ENCODE data around the gene THAP2.
A peak's percentile ranks its signal among the peaks of the same experiment; 100 is the strongest.

Gene THAP2

DNA sequence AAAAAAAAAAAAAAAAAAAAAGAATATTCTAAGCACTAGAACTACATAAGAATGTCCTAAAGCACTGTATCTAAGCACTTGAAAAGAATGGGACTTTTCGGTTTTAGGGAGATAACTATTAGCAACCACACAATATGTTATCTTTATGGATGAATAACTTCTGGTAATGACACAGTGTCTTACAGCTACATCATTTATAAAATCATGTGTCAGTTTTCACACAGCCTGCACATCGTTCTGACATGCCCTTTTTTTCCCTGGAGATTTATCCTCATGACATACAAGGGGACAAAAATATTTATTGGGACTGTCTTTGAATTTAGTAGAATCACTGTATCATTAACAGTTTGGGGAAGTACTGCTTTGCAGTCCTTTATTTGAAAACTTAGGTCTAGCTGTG, 39.1 kb downstream of the THAP2 start:
- no peaks in the 10 kb centered on the region for H3K79me1 ChIP-seq (replicated peaks; ENCODE audit: low read length, poor library complexity, severe bottlenecking)
- no peak overlapping the region for H3K4me2 ChIP-seq (ENCODE audit: low read length, poor library complexity, severe bottlenecking)
- H4K91ac ChIP-seq (ENCODE audit: low read length), result no peak overlapping the region
- H2AFZ ChIP-seq (ENCODE audit: low read depth, low read length), result no peak overlapping the region
- peaks cover 5 to 29% of the 10 kb centered on the region in 2 experiments for H3K36me3 ChIP-seq (ENCODE audit: control insufficient read depth in 1 of 2, insufficient read depth in 2 of 2, low read depth in 1 of 2, low read length in 2 of 2)
- no peak overlapping the region for H2BK12ac ChIP-seq (ENCODE audit: low read length in 2 of 2)
- H2BK15ac ChIP-seq (ENCODE audit: low read depth, poor library complexity, severe bottlenecking), result no peak overlapping the region
- no peak overlapping the region for H3K27ac ChIP-seq (ENCODE audit: low read length, poor library complexity, severe bottlenecking)
- no peak overlapping the region for H3K23ac ChIP-seq (ENCODE audit: low read length in 2 of 2)
- DNase-seq, result no peak
- H2BK5ac ChIP-seq (ENCODE audit: low read depth, low read length, poor library complexity, severe bottlenecking), result no peak overlapping the region
- H3K4ac ChIP-seq (ENCODE audit: low read depth in 1 of 2, low read length in 2 of 2), result no peak overlapping the region
- H3K9me3 ChIP-seq (ENCODE audit: control insufficient read depth, low read length), result no peaks in the 10 kb centered on the region
- no peak overlapping the region for H3K9ac ChIP-seq (ENCODE audit: low read length)
- H2BK120ac ChIP-seq (ENCODE audit: low read depth, low read length), result no peak overlapping the region
- no peak overlapping the region for H3K14ac ChIP-seq (ENCODE audit: low read length in 2 of 2)
- WGBS, result 100% methylated on average over 1 of the region's 2 CpGs
- H3K4me1 ChIP-seq (ENCODE audit: control insufficient read depth, insufficient read depth, low read depth, low read length), result no peaks in the 10 kb centered on the region
- no peak overlapping the region for H3K18ac ChIP-seq (ENCODE audit: low read depth in 1 of 2, low read length in 2 of 2)
- H4K8ac ChIP-seq (ENCODE audit: low read length), result no peak overlapping the region
- H3K4me3 ChIP-seq (ENCODE audit: insufficient read depth in 1 of 2, low read depth in 1 of 2, low read length in 2 of 2), result no peak overlapping the region
- no peak overlapping the region for H2AK5ac ChIP-seq (ENCODE audit: low read length, severe bottlenecking)
- H3K27me3 ChIP-seq (ENCODE audit: control insufficient read depth in 1 of 2, insufficient read depth in 1 of 2, low read length in 2 of 2), result no peaks in the 10 kb centered on the region

DNA sequence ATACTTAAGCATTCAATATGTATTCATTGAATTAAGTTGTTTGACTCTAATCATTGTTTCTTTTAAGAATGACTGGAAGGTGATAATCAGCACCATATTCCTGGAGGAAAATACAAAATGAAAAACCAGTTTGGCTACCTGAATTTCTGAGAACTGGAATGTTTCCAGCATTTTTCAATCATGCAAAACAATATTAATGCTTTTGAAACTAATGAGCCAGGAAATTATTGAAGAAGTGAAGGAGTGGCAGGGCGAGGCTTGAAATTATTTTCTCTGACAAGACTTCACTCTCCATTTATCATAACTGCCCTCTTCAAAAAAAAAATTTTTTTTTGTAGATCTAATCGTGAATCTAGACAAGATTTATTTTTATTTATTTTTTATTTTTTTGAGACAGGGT, 40.8 kb downstream of the THAP2 start:
- Histone ChIP-seq H2AK5ac (ENCODE audit: low read length, severe bottlenecking) (no peak overlapping the region), H3K4ac (ENCODE audit: low read depth in 1 of 2, low read length in 2 of 2) (no peak overlapping the region), H2BK12ac (ENCODE audit: low read length in 2 of 2) (no peak overlapping the region), H3K36me3 (ENCODE audit: control insufficient read depth in 1 of 2, insufficient read depth in 2 of 2, low read depth in 1 of 2, low read length in 2 of 2) (peaks cover 2 to 13% of the 10 kb centered on the region in 2 experiments), H3K79me1 (replicated peaks; ENCODE audit: low read length, poor library complexity, severe bottlenecking) (no peaks in the 10 kb centered on the region), H3K4me1 (ENCODE audit: control insufficient read depth, insufficient read depth, low read depth, low read length) (peaks cover under 1% of the 10 kb centered on the region), H3K9me3 (ENCODE audit: control insufficient read depth, low read length) (no peaks in the 10 kb centered on the region), H3K4me3 (ENCODE audit: insufficient read depth in 1 of 2, low read depth in 1 of 2, low read length in 2 of 2) (no peak overlapping the region), H3K27ac (ENCODE audit: low read length, poor library complexity, severe bottlenecking) (no peak overlapping the region), H3K4me2 (ENCODE audit: low read length, poor library complexity, severe bottlenecking) (no peak overlapping the region), H2BK120ac (ENCODE audit: low read depth, low read length) (no peak overlapping the region), H4K91ac (ENCODE audit: low read length) (no peak overlapping the region), H2BK15ac (ENCODE audit: low read depth, poor library complexity, severe bottlenecking) (no peak overlapping the region), H3K9ac (ENCODE audit: low read length) (no peak overlapping the region), H3K18ac (ENCODE audit: low read depth in 1 of 2, low read length in 2 of 2) (no peak overlapping the region), H4K8ac (ENCODE audit: low read length) (no peak overlapping the region), H3K27me3 (ENCODE audit: control insufficient read depth in 1 of 2, insufficient read depth in 1 of 2, low read length in 2 of 2) (no peaks in the 10 kb centered on the region), H2AFZ (ENCODE audit: low read depth, low read length) (no peak overlapping the region), H3K14ac (ENCODE audit: low read length in 2 of 2) (no peak overlapping the region), H2BK5ac (ENCODE audit: low read depth, low read length, poor library complexity, severe bottlenecking) (no peak overlapping the region), H3K23ac (ENCODE audit: low read length in 2 of 2) (no peak overlapping the region)
- WGBS, result no CpG with 5 or more reads among the region's 2 CpGs
- DNase-seq, result no peak

DNA sequence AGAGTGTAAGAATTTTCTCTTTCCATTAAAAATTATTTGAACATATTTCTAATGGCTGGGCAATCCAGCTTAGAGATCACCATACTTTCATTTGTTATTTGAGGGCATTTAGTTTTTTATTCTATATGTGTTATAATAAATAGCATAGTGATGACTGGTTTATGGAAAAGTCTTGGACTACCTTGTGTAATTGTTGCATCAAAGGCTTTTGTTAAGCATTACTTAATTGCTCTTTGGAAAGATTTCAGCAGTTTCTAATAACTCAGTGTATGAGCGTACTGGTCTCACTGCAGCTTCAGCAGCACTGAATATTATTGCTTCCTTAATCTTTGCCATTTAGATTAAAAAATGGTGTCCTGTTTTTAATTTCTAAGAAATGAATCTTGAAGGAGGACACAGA, 44.6 kb downstream of the THAP2 start:
- no peak overlapping the region for H3K4me3 ChIP-seq (ENCODE audit: insufficient read depth in 1 of 2, low read depth in 1 of 2, low read length in 2 of 2)
- no peaks in the 10 kb centered on the region for H3K27me3 ChIP-seq (ENCODE audit: control insufficient read depth in 1 of 2, insufficient read depth in 1 of 2, low read length in 2 of 2)
- no peak overlapping the region for H2BK12ac ChIP-seq (ENCODE audit: low read length in 2 of 2)
- no peaks in the 10 kb centered on the region for H3K79me1 ChIP-seq (replicated peaks; ENCODE audit: low read length, poor library complexity, severe bottlenecking)
- no peak overlapping the region for H3K14ac ChIP-seq (ENCODE audit: low read length in 2 of 2)
- no peaks in the 10 kb centered on the region for H3K36me3 ChIP-seq (ENCODE audit: control insufficient read depth in 1 of 2, insufficient read depth in 2 of 2, low read depth in 1 of 2, low read length in 2 of 2)
- H3K9me3 ChIP-seq (ENCODE audit: control insufficient read depth, low read length), result peaks cover 3% of the 10 kb centered on the region
- no peak overlapping the region for H3K23ac ChIP-seq (ENCODE audit: low read length in 2 of 2)
- no peak overlapping the region for H3K4ac ChIP-seq (ENCODE audit: low read depth in 1 of 2, low read length in 2 of 2)
- no peak overlapping the region for H2AFZ ChIP-seq (ENCODE audit: low read depth, low read length)
- no peak overlapping the region for H2BK120ac ChIP-seq (ENCODE audit: low read depth, low read length)
- H4K91ac ChIP-seq (ENCODE audit: low read length), result no peak overlapping the region
- no peak overlapping the region for H3K4me2 ChIP-seq (ENCODE audit: low read length, poor library complexity, severe bottlenecking)
- no peak for DNase-seq
- no peak overlapping the region for H2BK15ac ChIP-seq (ENCODE audit: low read depth, poor library complexity, severe bottlenecking)
- H2BK5ac ChIP-seq (ENCODE audit: low read depth, low read length, poor library complexity, severe bottlenecking), result no peak overlapping the region
- H3K4me1 ChIP-seq (ENCODE audit: control insufficient read depth, insufficient read depth, low read depth, low read length), result peaks cover 2% of the 10 kb centered on the region
- 100% methylated on average over 1 of the region's 1 CpG for WGBS
- H3K27ac ChIP-seq (ENCODE audit: low read length, poor library complexity, severe bottlenecking), result no peak overlapping the region
- H3K9ac ChIP-seq (ENCODE audit: low read length), result no peak overlapping the region
- H2AK5ac ChIP-seq (ENCODE audit: low read length, severe bottlenecking), result no peak overlapping the region
- no peak overlapping the region for H3K18ac ChIP-seq (ENCODE audit: low read depth in 1 of 2, low read length in 2 of 2)
- H4K8ac ChIP-seq (ENCODE audit: low read length), result no peak overlapping the region

DNA sequence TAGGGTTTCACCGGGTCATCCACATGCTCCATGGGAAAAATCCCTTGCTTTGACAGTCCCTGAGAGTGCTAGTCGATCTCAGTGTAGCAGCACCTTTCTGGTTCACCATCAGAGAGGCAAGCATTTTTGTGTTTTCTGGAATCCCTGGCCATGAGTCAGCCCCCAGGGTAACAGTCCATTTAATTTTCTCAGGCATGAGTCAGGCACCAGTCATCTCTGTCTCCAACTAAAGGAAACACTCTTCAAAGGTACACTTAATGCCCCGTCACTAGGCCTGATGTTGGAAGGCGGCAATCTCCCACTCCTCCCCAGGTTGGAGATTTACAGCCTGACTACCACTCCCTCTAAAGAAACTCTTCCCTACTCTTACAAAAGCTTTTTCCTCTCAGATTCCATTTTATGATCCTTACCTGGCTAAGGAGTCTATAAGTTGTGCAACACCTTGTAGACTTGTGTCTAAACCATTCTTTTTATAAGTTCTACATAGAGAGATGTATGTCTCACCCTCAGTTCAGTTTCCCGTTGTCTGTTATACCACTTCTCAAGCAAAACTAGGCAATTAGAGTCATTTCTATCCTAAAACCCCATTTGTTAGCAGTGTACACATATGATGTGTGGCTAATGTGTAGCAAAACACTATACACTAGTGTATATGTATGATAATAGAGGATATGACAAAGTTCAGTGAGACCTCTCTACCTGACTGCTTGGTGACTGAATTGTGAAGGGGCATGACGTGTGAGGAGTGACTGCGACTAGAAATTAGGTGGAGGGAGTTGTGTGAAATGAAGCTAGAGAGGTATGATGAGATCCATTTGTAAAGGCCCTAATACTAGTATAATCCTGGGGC, 46.4 kb downstream of the THAP2 start:
- H3K14ac ChIP-seq (ENCODE audit: low read length in 2 of 2), result no peak overlapping the region
- no peak overlapping the region for H2AFZ ChIP-seq (ENCODE audit: low read depth, low read length)
- H2BK15ac ChIP-seq (ENCODE audit: low read depth, poor library complexity, severe bottlenecking), result no peak overlapping the region
- no peak overlapping the region for H3K9ac ChIP-seq (ENCODE audit: low read length)
- no peaks in the 10 kb centered on the region for H3K36me3 ChIP-seq (ENCODE audit: control insufficient read depth in 1 of 2, insufficient read depth in 2 of 2, low read depth in 1 of 2, low read length in 2 of 2)
- peak overlapping the region; percentile 78 for H3K27ac ChIP-seq (ENCODE audit: low read length, poor library complexity, severe bottlenecking)
- no peak overlapping the region for H3K4ac ChIP-seq (ENCODE audit: low read depth in 1 of 2, low read length in 2 of 2)
- no peak overlapping the region for H2BK5ac ChIP-seq (ENCODE audit: low read depth, low read length, poor library complexity, severe bottlenecking)
- no peaks in the 10 kb centered on the region for H3K27me3 ChIP-seq (ENCODE audit: control insufficient read depth in 1 of 2, insufficient read depth in 1 of 2, low read length in 2 of 2)
- H3K79me1 ChIP-seq (replicated peaks; ENCODE audit: low read length, poor library complexity, severe bottlenecking), result no peaks in the 10 kb centered on the region
- no peak overlapping the region for H4K8ac ChIP-seq (ENCODE audit: low read length)
- DNase-seq, result peak; percentile 72
- peaks cover 3% of the 10 kb centered on the region for H3K9me3 ChIP-seq (ENCODE audit: control insufficient read depth, low read length)
- H2BK120ac ChIP-seq (ENCODE audit: low read depth, low read length), result no peak overlapping the region
- H3K23ac ChIP-seq (ENCODE audit: low read length in 2 of 2), result peak overlapping the region in 1 of 2 experiments; percentile 59
- H4K91ac ChIP-seq (ENCODE audit: low read length), result no peak overlapping the region
- peak overlapping the region; percentile 9 for H2AK5ac ChIP-seq (ENCODE audit: low read length, severe bottlenecking)
- peaks cover 2% of the 10 kb centered on the region for H3K4me1 ChIP-seq (ENCODE audit: control insufficient read depth, insufficient read depth, low read depth, low read length)
- H3K4me2 ChIP-seq (ENCODE audit: low read length, poor library complexity, severe bottlenecking), result no peak overlapping the region
- H2BK12ac ChIP-seq (ENCODE audit: low read length in 2 of 2), result no peak overlapping the region
- H3K18ac ChIP-seq (ENCODE audit: low read depth in 1 of 2, low read length in 2 of 2), result no peak overlapping the region
- WGBS, result 37% methylated on average over 6 of the region's 7 CpGs
- peak overlapping the region in 1 of 2 experiments; percentile 35 for H3K4me3 ChIP-seq (ENCODE audit: insufficient read depth in 1 of 2, low read depth in 1 of 2, low read length in 2 of 2)

All from mesenchymal stem cell (in vitro differentiated cells and primary cell).